Vagina (tissue), 2 donors: ENCODE measurements around the gene CNIH3.

Source experiments
- CTCF ChIP-seq, 3 experiments: fragments of 450-650 bp in 2 of 3; fragments of 200-600 bp in 1 of 3; sonication (generic) in 1 of 3; IDR thresholded peaks; one replicate each; pipeline ENCODE4 v1.5.1; 2017 to 2019; ENCODE audit warnings: antibody characterized with exemption in 3 of 3, mild to moderate bottlenecking in 2 of 3, moderate library complexity in 2 of 3
- POLR2A ChIP-seq, 2 donors: fragments of 450-650 bp; IDR thresholded peaks; one replicate each; pipeline ENCODE4 v1.6.1; 2017; ENCODE audit warnings: antibody characterized with exemption in 2 of 2, mild to moderate bottlenecking in 2 of 2, moderate library complexity in 2 of 2
- POLR2AphosphoS5 ChIP-seq, 2 donors: sonication (generic); formaldehyde crosslinking; IDR thresholded peaks; one replicate each; pipeline ENCODE4 v1.9.0; 2017; ENCODE audit warnings: antibody characterized with exemption in 2 of 2, mild to moderate bottlenecking in 2 of 2, low read depth in 1 of 2; ENCODE audit not compliant: insufficient read depth in 1 of 2

GRCh38 chr1:224632921-224633321 is 16.8 kb downstream of the CNIH3 start:
- TF ChIP-seq POLR2A (IDR thresholded peaks at IDR 0.05) (no peak), POLR2AphosphoS5 (IDR thresholded peaks at IDR 0.05; ENCODE audit: insufficient read depth in 1 of 2, low read depth in 1 of 2) (no peak), CTCF (IDR thresholded peaks at IDR 0.05) (no peak)
